Adrenal gland (tissue), 5 donors: Measurements from ENCODE around the gene LMTK2.

Source experiments
- POLR2A ChIP-seq, 2 donors: fragments of 450-650 bp; IDR thresholded peaks; one replicate each; pipeline ENCODE4 v1.6.1; 2017; ENCODE audit warnings: antibody characterized with exemption in 2 of 2, mild to moderate bottlenecking in 2 of 2, moderate library complexity in 1 of 2
- TF ChIP-seq, protein P1 (sequence below), 6 experiments: fragments of 450-650 bp in 4 of 6; fragments of 200-600 bp in 2 of 6; sonication (generic) in 1 of 6; IDR thresholded peaks; 1 replicate in 5 of 6; 2 replicates in 1 of 6; pipeline versions ENCODE4 v1.5.1 to v1.8.0; 2016 to 2021; ENCODE audit warnings: antibody characterized with exemption in 6 of 6, mild to moderate bottlenecking in 2 of 6, moderate library complexity in 1 of 6
- donor health status: DM: no; HTN: no; CAD: no.

DNA sequence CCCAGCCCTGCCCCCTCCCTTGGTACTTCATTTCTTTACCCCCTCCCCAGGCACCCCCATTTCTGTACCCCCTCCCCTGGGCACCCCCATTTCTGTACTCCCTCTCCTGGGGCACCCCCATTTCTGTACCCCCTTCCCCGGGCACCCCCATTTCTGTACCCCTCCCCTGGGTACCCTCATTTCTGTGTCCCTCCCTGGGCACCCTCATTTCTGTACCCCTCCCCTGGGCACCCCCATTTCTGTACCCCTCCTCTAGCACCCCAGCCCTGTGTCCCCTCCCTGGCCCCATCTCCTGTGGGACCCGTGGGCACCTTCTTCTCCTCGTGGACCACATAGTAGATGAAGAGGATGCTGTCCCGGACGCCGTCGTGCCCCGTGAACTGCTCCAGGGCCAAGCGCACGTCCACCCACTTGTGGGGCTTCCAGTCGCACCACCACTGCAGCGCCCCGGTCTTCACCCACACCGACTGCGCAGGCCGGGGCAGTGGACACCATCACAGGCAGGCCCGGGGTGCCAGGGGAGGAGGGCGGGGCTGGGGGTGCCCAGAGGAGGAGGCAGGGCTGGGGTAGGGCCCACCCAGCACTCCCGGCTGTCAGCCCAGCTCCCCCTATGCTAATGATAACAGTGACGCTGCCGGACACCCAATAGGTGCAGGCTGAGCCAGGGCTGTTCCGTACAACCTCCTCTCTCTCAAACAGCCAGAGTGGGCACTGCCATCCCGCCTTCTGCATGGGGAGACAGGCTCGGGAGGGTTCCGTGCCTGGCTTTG is 125.0 kb downstream of the LMTK2 start:
- TF ChIP-seq, protein P1, sequence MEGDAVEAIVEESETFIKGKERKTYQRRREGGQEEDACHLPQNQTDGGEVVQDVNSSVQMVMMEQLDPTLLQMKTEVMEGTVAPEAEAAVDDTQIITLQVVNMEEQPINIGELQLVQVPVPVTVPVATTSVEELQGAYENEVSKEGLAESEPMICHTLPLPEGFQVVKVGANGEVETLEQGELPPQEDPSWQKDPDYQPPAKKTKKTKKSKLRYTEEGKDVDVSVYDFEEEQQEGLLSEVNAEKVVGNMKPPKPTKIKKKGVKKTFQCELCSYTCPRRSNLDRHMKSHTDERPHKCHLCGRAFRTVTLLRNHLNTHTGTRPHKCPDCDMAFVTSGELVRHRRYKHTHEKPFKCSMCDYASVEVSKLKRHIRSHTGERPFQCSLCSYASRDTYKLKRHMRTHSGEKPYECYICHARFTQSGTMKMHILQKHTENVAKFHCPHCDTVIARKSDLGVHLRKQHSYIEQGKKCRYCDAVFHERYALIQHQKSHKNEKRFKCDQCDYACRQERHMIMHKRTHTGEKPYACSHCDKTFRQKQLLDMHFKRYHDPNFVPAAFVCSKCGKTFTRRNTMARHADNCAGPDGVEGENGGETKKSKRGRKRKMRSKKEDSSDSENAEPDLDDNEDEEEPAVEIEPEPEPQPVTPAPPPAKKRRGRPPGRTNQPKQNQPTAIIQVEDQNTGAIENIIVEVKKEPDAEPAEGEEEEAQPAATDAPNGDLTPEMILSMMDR (IDR thresholded peaks at IDR 0.05): no peak
- no peak for TF ChIP-seq POLR2A (IDR thresholded peaks at IDR 0.05)
